H9 (cell line): Measurements from ENCODE around the gene TTYH2. TPM values are rescaled to one million over a fixed set of nuclear protein-coding genes. Genes with fewer than 3 reads are reported as not detected.

Experiments
- DNase-seq: peaks from one replicate; pipeline ENCODE4 v3.0.0-alpha.2; 2017
- H2AFZ ChIP-seq: one replicate; pipeline ENCODE4 v1.6.1; 2013; ENCODE audit warnings: mild to moderate bottlenecking, low read length, control low read depth, moderate library complexity
- H2AK5ac ChIP-seq: 2 replicates; pipeline ENCODE4 v1.6.1; 2013; ENCODE audit warnings: low read length, control low read depth, mixed read lengths; ENCODE audit not compliant: insufficient read length
- H2BK120ac ChIP-seq: one replicate; pipeline ENCODE4 v1.6.1; 2013; ENCODE audit warnings: low read depth, mild to moderate bottlenecking, low read length, control low read depth, inconsistent platforms; ENCODE audit not compliant: poor library complexity, severe bottlenecking
- H2BK12ac ChIP-seq: 2 replicates; pipeline ENCODE4 v1.6.1; 2013; ENCODE audit warnings: low read length, control low read depth, mixed read lengths, low read depth; ENCODE audit not compliant: insufficient read length
- H2BK15ac ChIP-seq: 2 replicates; pipeline ENCODE4 v1.6.1; 2013; ENCODE audit warnings: low read depth, low read length, control low read depth
- H2BK20ac ChIP-seq: one replicate; pipeline ENCODE4 v1.6.1; 2013; ENCODE audit warnings: low read depth, mild to moderate bottlenecking, low read length, control low read depth, inconsistent platforms; ENCODE audit not compliant: poor library complexity, severe bottlenecking
- H2BK5ac ChIP-seq: 2 replicates; pipeline ENCODE4 v1.6.1; 2013; ENCODE audit warnings: low read length, control low read depth, mixed read lengths; ENCODE audit not compliant: insufficient read length
- H3K14ac ChIP-seq: 2 replicates; pipeline ENCODE4 v1.6.1; 2013; ENCODE audit warnings: low read length, control low read depth; ENCODE audit not compliant: insufficient read depth
- H3K18ac ChIP-seq: 2 replicates; pipeline ENCODE4 v1.6.1; 2013; ENCODE audit warnings: low read depth, mild to moderate bottlenecking, mixed read lengths, low read length, control low read depth; ENCODE audit not compliant: insufficient read length
- H3K23ac ChIP-seq: 2 replicates; pipeline ENCODE4 v1.6.1; 2013; ENCODE audit warnings: low read length, control low read depth, mixed read lengths, low read depth; ENCODE audit not compliant: insufficient read length
- H3K23me2 ChIP-seq: 2 replicates; pipeline ENCODE4 v1.6.1; 2013; ENCODE audit warnings: low read depth, mild to moderate bottlenecking, mixed read lengths, low read length, control low read depth; ENCODE audit not compliant: insufficient read length, poor library complexity, severe bottlenecking
- H3K27ac ChIP-seq: 2 replicates; pipeline ENCODE4 v1.5.1; 2013; ENCODE audit warnings: low read length, control low read depth, mixed read lengths, low read depth; ENCODE audit not compliant: insufficient read length
- H3K27me3 ChIP-seq: 2 replicates; pipeline ENCODE4 v1.6.1; 2013; ENCODE audit warnings: low read length, control low read depth, inconsistent platforms; ENCODE audit not compliant: insufficient read depth
- H3K4ac ChIP-seq: 2 replicates; pipeline ENCODE4 v1.6.1; 2013; ENCODE audit warnings: low read depth, mild to moderate bottlenecking, control low read depth, inconsistent platforms, low read length, moderate library complexity
- H3K4me1 ChIP-seq: 2 replicates; pipeline ENCODE4 v1.6.1; 2013; ENCODE audit warnings: low read length, control low read depth, inconsistent platforms; ENCODE audit not compliant: insufficient read depth
- H3K4me2 ChIP-seq: 2 replicates; pipeline ENCODE4 v1.6.1; 2013; ENCODE audit warnings: low read length, control low read depth, mixed read lengths; ENCODE audit not compliant: insufficient read length, insufficient read depth
- H3K56ac ChIP-seq: 2 replicates; pipeline ENCODE4 v1.6.1; 2013; ENCODE audit warnings: low read depth, mild to moderate bottlenecking, mixed read lengths, low read length, control low read depth; ENCODE audit not compliant: insufficient read length
- H3K79me1 ChIP-seq: 2 replicates; pipeline ENCODE4 v1.6.1; 2013; ENCODE audit warnings: low read depth, mild to moderate bottlenecking, moderate library complexity, low read length, control low read depth, inconsistent platforms; ENCODE audit not compliant: insufficient read depth, poor library complexity, severe bottlenecking
- H3K79me2 ChIP-seq: 2 replicates; pipeline ENCODE4 v1.6.1; 2013; ENCODE audit warnings: low read length, control low read depth, inconsistent platforms; ENCODE audit not compliant: insufficient read depth
- H3K9ac ChIP-seq: 2 replicates; pipeline ENCODE4 v1.6.1; 2013; ENCODE audit warnings: low read length, control low read depth, mixed read lengths; ENCODE audit not compliant: insufficient read length; ENCODE audit errors: extremely low read depth
- H3K9me3 ChIP-seq: one replicate; pipeline ENCODE4 v1.6.1; 2013; ENCODE audit warnings: low read depth, low read length, inconsistent platforms; ENCODE audit not compliant: control insufficient read depth
- H3T11ph ChIP-seq: one replicate; pipeline ENCODE4 v1.6.1; 2013; ENCODE audit warnings: mild to moderate bottlenecking, low read length, control low read depth, inconsistent platforms
- H4K20me1 ChIP-seq: one replicate; pipeline ENCODE4 v1.6.1; 2013; ENCODE audit not compliant: control insufficient read depth, insufficient read length, insufficient read depth
- H4K5ac ChIP-seq: 2 replicates; pipeline ENCODE4 v1.6.1; 2013; ENCODE audit warnings: low read depth, mild to moderate bottlenecking, mixed read lengths, low read length, control low read depth; ENCODE audit not compliant: insufficient read length
- H4K8ac ChIP-seq: replicated peaks from 2 replicates; pipeline ENCODE4 v1.6.1; 2013; ENCODE audit warnings: low read length, control low read depth, mixed read lengths, low read depth; ENCODE audit not compliant: insufficient read length
- H4K91ac ChIP-seq: 2 replicates; pipeline ENCODE4 v1.6.1; 2013; ENCODE audit warnings: low read depth, mild to moderate bottlenecking, moderate library complexity, mixed read lengths, low read length, control low read depth; ENCODE audit not compliant: insufficient read length
- H3K27ac Mint-ChIP-seq, 3 experiments: 2 replicates in 2 of 3; 3 replicates in 1 of 3; pipeline ENCODE4 v1.8.0; 2020 to 2021; ENCODE audit warnings: mixed read lengths in 3 of 3, mild to moderate bottlenecking in 1 of 3, moderate library complexity in 1 of 3
- H3K27me3 Mint-ChIP-seq: 2 replicates; pipeline ENCODE4 v1.8.0; 2021; ENCODE audit warnings: low read depth, mild to moderate bottlenecking, moderate library complexity, mixed read lengths
- H3K36me3 Mint-ChIP-seq, 3 experiments: 2 replicates in 2 of 3; 3 replicates in 1 of 3; pipeline ENCODE4 v1.8.0; 2020 to 2021; ENCODE audit warnings: low read depth in 3 of 3, mixed read lengths in 3 of 3; ENCODE audit not compliant: insufficient read depth in 1 of 3
- H3K4me1 Mint-ChIP-seq, 2 experiments: 2 replicates each; pipeline ENCODE4 v1.8.0; 2020; ENCODE audit warnings: mixed read lengths in 2 of 2
- H3K4me3 Mint-ChIP-seq, 2 experiments: 2 replicates in 1 of 2; 3 replicates in 1 of 2; pipeline ENCODE4 v1.8.0; 2020 to 2021; ENCODE audit warnings: mild to moderate bottlenecking in 2 of 2, mixed read lengths in 2 of 2, moderate library complexity in 1 of 2
- H3K9me3 Mint-ChIP-seq, 2 experiments: 2 replicates in 1 of 2; 3 replicates in 1 of 2; pipeline ENCODE4 v1.8.0; 2020; ENCODE audit warnings: mild to moderate bottlenecking in 2 of 2, mixed read lengths in 2 of 2, moderate library complexity in 1 of 2
- WGBS: extraction: QIAGEN DNeasy Blood & Tissue Kit; methylation state at CpG from one replicate; pipeline ENCODE4 v1.1.7; 2013; ENCODE audit warnings: missing lambda C conversion rate, low lambda C conversion rate, mixed read lengths; ENCODE audit not compliant: insufficient read length; ENCODE audit errors: extremely low coverage; 5-methylcytosine and 5-hydroxymethylcytosine counted together
- total RNA-seq: library from RNA; stranded (reverse); gene quantifications from 2 replicates; pipeline ENCODE4 v1.2.1, GENCODE V29; 2021
- TF ChIP-seq, protein P1 (sequence below): fragments of 200-600 bp; sonication (generic); conservative IDR thresholded peaks from 3 replicates; pipeline ENCODE4 v1.8.0; 2021; ENCODE audit warnings: antibody characterized with exemption, mild to moderate bottlenecking

TTYH2 gene
- total RNA-seq, 1 experiment from 2014 or later: 1.6 TPM

DNA sequence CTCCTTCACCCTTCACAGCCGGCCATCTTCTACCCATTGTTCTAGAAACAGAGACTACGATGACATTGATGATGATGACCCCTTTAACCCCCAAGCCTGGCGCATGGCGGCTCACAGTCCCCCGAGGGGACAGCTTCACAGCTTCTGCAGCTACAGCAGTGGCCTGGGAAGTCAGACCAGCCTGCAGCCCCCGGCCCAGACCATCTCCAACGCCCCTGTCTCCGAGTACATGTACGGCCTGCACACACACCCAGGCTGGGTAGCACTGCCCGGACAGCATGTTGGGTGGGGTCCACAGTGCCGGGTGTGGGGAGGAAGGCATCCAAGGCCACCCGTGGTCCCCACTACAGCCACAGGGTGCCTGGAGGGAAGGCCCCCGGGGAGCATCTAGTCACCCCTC lies 39.7 kb downstream of the TTYH2 start:
- H3K4ac ChIP-seq: no peak overlapping the region
- H4K5ac ChIP-seq: no peak overlapping the region
- H3K18ac ChIP-seq: no peak overlapping the region
- TF ChIP-seq, protein P1, sequence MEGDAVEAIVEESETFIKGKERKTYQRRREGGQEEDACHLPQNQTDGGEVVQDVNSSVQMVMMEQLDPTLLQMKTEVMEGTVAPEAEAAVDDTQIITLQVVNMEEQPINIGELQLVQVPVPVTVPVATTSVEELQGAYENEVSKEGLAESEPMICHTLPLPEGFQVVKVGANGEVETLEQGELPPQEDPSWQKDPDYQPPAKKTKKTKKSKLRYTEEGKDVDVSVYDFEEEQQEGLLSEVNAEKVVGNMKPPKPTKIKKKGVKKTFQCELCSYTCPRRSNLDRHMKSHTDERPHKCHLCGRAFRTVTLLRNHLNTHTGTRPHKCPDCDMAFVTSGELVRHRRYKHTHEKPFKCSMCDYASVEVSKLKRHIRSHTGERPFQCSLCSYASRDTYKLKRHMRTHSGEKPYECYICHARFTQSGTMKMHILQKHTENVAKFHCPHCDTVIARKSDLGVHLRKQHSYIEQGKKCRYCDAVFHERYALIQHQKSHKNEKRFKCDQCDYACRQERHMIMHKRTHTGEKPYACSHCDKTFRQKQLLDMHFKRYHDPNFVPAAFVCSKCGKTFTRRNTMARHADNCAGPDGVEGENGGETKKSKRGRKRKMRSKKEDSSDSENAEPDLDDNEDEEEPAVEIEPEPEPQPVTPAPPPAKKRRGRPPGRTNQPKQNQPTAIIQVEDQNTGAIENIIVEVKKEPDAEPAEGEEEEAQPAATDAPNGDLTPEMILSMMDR: no peak
- H2BK12ac ChIP-seq: no peak overlapping the region
- H3K23me2 ChIP-seq: no peaks in the 10 kb centered on the region
- Mint-ChIP-seq H3K9me3 (no peaks in the 10 kb centered on the region; a peak in 1 of 5 replicates), H3K27me3 (peaks cover 13% of the 10 kb centered on the region), H3K36me3 (peaks cover 0 to 4% (median 0%) of the 10 kb centered on the region in 3 experiments; a peak in 2 of 7 replicates), H3K4me1 (peaks cover 5 to 18% of the 10 kb centered on the region in 2 experiments), H3K27ac (no peak overlapping the region), H3K4me3 (no peak overlapping the region)
- H2BK5ac ChIP-seq: no peak overlapping the region
- no peak overlapping the region for H3K14ac ChIP-seq
- H3K4me2 ChIP-seq: no peak overlapping the region
- no peaks in the 10 kb centered on the region for H3K27me3 ChIP-seq
- H3K4me1 ChIP-seq: no peaks in the 10 kb centered on the region
- no peak overlapping the region for H2AK5ac ChIP-seq
- H3T11ph ChIP-seq: no peak overlapping the region
- no CpG with 5 or more reads among the region's 13 CpGs for WGBS
- no peak overlapping the region for H4K91ac ChIP-seq
- no peak for DNase-seq
- H4K20me1 ChIP-seq: no peaks in the 10 kb centered on the region
- H2BK20ac ChIP-seq: no peak overlapping the region
- H3K79me2 ChIP-seq: no peaks in the 10 kb centered on the region
- H3K79me1 ChIP-seq: no peaks in the 10 kb centered on the region
- H3K56ac ChIP-seq: no peak overlapping the region
- H4K8ac ChIP-seq: no peak overlapping the region
- no peaks in the 10 kb centered on the region for H3K9me3 ChIP-seq
- no peak overlapping the region for H3K23ac ChIP-seq
- no peak overlapping the region for H3K27ac ChIP-seq
- no peak overlapping the region for H3K9ac ChIP-seq
- no peak overlapping the region for H2BK120ac ChIP-seq
- no peak overlapping the region for H2BK15ac ChIP-seq
- H2AFZ ChIP-seq: no peak overlapping the region
